GM04503 (cell line): ENCODE results near the gene SDK1.

Experiments
- DNase-seq: peaks from one replicate; pipeline ENCODE4 v3.0.0-alpha.2; 2012; ENCODE audit warnings: low read depth

SDK1 gene

DNA sequence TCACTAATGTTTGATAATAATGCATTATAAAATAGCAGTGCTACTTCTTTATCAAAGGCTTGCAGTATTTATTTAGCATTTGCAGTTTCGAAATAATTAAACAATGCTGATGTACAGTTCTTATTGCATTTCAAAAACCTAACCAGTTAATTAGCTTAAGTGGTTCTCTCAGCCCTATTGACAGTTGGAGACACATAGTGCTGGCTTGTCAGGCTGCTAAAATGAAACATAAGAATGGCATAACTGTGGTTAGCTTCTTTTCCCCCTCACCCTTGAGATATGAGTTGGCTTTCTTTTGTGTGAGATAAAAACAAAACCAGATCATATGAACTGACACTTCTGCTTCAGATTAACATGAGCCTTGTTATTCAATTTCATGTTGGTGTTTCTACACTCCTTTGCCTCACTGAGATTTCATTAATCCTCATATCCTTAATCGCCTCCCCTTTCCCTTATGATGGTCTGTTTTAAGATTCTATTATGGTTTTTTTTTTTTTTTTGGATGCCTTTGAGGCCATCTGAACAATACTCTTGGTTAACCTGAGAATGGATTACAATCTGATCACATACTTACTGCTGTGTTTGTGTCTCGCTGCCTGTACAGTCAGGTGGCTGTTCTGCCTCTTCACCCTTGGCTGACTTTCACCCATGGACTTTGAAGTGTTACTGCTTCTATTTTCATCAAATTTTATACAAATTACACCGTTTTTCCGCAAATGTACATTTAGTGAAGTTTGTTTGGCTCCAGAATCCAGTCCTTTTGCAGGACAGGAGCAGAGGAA is 108.0 kb downstream of the SDK1 start:
- DNase-seq: no peak

DNA sequence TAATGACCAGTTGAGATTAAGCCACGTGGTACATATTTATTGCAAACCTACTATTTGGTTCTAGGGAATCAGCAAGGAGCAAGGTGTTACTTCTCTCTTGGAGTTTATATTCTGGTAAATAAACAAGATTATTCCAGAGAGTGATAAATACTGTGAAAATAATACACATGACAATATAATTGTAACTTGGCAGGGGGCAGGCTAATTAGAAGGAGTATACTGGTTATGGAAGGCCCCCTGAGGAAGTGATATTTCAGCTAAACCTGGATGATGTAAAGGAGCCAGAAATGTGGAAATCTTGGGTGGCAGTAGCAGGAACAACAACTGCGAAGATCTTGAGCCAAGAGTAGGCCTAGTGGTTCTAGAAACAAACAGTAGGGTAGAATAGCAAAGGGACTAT is 111.8 kb downstream of the SDK1 start:
- no peak for DNase-seq

DNA sequence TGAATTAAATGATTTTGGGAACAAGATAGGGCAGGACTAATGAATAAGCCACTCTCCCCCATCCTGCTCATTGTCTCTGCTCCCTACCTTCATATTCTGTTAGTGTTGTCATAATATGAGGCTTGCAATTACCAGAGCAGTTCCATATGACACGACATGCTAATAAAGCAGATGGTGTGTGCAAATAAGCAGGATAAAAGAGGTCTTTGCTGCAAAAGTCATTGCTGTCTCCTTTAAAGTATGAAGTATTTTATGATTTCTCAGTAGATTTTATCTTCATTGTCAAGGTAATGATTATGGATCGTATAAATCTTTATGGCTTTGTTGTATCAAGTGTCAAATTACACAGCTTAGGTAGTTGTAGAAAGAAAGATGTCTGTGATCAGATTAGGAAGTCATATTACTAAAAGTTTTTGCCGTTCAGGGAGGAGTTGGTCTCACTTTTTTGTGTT is 114.8 kb downstream of the SDK1 start:
- DNase-seq: no peak

DNA sequence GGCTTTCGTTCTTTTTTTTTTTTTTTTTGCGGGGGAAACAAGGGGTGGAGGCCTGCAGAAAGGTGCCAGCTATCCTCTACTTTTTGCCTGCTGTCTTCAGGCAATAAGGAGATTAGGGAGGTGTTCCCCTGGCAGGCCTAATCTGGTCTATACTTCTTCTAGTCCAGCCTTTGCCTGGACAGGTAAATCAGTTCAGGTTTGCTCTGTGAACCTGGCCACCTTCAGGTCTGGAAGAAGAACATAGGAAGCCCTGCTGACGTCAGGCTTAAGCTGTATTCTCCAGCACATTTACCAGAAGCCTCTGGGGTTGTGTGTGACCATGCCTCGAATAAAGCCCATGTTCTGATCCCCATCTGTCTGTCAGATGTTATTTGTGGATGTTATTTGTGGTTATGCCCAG is 115.4 kb downstream of the SDK1 start:
- DNase-seq: no peak

DNA sequence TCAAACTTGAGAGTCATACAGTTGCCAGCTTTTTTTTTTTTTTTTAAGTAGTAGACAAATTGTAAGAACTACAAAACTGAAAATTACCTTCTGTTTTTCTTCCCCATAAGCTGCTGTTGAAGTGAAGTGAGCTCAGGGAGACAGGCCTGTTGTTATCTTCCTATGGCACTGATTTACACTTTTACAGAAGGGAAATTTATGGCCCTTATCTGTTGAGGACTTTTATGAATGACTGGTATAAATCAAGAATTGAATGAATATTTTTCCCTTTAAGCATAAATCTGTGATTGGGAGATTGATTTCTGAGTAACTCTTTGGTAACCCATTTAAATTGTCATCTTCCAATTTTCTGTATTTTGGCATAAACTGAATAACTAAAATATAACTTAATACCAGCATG is 124.0 kb downstream of the SDK1 start:
- no peak for DNase-seq

DNA sequence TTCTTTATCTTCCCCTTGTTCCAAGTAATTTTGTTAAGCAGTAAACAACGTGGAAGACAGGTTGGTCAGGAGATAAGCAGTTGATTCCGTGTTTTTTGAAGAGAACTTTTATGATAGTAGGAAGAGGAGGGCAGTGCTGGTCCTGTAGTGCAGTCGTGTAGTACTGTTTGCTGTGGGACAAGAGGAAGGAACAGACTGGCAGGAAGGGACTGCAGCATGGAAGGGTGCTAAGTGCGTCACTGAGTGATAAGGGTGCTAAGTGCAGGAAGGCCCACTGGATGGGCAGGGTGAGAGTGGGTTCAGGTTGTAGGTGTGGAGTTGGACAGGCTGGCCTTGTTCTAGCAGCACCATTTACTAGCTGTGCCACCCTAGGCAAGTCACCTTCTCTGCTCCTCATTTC is 125.0 kb downstream of the SDK1 start:
- no peak for DNase-seq

DNA sequence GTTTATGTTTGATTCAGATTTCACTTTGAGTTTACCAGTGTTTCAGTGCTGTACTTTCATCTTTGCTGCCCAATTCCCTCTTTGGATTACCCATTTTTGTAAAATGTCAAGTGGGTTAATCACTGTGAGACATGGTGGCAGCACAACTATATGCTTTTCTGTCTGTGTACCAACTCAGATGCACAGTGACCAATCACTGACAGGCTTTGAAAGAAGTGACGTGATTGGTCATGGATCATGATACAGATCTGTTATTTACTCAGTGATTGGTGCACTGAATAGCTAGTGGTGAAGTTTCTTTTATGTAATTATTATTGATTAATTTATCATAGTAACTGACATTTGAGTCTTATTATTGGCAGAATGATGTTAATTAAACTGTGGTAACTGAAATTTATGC is 126.9 kb downstream of the SDK1 start:
- no peak for DNase-seq

DNA sequence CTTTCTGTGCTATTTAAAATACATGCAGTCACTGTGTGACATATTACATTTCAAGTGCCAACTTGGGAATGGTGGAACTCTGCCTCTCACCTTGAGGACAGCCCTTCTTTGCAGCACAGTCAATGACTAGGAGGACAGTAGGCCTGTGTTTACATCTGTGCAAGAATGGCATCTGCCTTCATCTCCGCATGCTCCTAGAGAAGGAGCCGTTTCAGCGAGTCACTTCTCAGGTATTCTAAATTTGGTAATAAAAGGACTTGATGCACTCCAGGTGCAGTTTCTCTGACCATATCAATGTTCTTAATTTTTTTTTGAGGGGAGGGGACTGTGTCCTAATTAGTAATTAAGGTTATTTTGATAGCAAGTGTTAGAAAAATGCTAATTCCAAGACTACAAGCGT is 128.9 kb downstream of the SDK1 start:
- no peak for DNase-seq

DNA sequence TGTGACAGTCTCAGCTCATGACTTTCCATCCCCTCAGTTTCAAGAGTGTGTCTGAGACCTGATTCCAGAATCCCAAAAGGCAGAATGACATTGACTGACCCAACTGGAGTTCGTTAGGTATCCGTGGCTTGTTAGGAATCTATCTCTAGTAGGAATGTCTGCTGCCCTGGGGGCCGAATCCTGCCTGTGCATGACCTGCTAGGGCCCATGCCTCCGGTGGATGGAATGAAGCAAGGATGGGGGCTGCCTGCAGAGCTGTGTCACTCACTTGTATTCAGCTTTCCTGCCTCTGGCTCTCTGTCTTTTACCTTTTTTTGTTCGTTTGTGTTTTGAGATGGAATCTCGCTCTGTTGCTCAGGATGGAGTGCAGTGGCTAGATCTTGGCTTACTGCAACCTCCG is 129.5 kb downstream of the SDK1 start:
- DNase-seq: no peak

DNA sequence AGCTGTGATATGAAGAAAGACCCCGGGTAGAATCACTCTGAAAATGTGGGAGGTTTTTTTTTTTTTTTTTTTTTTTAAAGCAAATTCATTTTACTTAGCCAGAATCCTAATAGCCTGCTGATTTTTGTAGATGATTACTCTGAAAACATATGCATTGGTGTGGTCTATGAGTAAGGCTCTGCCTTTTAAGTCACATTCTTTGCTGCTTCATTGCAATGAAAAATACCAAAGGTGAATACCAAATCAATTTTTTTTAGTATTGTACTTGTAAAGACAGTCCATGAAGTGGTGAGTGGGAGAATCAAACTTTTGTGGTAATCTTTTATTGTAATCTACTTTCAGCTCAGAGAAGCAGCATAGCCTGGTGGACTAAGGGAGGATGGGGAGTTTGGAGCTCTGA is 130.3 kb downstream of the SDK1 start:
- DNase-seq: no peak

DNA sequence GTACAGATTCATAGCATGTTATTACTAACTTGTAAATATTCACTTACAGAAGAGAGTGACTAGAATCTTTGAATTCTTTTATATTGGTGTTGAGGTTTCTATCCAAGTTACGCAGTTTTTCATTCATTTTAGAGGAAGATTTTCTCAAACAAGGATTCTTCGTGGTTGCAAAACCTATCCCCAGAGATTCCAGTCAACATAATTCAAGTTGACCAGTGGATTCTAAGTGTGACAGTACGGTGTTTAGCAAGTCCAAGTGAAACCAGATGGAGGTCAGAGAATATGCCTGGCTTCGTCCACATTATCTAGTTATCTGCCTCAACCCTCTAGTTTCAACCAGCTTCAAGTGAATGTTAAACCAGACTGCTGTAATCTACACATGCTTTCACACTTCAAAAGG is 131.9 kb downstream of the SDK1 start:
- no peak for DNase-seq

DNA sequence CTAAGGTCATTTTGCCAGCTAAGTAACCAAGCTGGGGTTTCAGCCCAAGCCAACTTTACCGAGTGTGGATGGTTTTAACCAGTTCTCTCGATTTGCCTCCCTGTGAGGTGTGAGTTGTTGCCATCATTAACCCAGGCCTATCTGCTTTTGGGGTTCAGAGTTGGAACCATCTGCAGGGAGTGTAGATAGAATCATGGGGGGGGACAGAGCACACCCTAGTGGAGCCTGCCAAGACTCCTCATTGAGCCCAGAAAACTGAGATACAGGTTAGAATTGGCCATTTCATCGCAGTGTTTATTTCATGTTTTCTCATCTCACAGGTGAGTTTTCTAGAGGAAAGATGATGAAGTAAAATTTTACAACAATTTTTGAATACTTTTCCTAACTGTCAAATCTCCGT is 133.6 kb downstream of the SDK1 start:
- no peak for DNase-seq

DNA sequence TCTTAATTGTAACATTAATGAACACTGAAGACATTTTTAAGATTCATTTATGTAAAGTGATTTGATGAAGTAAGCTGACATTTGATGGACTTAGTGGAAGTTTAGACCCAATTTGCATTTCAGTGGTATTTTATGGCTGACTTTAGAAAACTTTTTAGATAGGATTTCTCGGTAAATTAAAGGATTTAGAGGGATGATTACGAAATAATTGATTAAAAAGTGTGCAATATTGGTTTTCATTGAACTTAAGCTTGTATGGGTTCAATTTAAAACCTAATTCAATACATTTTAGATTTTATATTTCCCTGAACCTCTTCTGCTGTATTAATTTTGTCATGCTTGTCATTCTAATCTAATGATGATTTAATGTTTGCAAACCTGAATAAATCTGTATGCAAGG is 135.1 kb downstream of the SDK1 start:
- no peak for DNase-seq

DNA sequence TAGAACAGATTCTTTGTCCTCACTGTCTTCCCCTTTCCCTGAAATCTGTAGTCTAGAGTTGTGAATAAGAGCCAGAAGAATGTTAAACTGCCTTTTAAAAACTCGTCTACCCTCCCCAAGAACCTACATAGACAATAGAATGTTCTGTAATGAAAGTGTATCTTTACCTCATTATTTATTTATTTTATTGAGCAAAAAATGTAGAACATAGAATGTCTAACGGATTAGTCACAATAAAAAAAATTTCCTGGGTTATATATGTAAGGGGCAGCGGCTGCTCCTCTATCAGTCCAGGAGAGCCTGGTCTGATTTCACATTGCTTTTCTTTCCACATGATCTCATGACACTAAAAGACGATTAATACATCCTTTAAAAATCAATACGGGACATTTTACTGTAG is 135.7 kb downstream of the SDK1 start:
- no peak for DNase-seq

DNA sequence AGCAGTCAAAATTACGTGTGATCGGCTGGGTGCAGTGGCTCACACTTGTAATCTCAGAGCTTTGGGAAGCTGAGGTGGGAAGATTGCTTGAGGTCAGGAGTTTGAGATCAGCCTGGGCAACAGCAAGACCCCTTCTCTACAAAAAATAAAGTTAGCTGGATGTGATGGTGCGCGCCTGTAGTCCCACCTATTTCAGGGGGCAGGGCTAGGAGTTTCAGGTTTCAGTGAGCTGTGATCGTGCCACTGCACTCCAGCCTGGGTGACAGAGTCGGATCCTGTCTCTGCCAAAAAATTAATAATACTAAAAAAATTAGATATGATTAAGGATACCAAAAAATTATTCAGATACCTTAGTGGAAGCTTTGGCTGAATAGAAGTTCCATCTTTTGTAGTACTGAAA is 136.4 kb downstream of the SDK1 start:
- no peak for DNase-seq

DNA sequence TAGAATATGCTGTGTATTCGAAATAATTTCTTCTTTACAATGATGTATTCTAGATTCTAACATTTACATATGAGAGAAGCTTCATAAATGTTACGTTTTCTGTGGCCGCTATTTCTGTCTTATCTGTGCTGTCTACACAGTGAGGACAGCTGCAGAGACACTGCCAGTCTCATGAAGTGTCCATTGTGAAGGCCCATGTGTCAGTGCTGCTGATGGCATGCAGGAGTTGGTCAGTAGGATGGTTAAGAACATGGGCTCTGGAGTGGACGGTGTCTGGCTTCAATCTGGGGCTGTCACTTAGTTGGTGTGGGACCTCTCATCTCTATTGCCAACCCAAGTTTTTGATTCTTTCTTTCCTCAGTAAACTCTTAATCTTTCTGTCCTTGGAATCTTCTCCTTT is 137.3 kb downstream of the SDK1 start:
- DNase-seq: no peak

DNA sequence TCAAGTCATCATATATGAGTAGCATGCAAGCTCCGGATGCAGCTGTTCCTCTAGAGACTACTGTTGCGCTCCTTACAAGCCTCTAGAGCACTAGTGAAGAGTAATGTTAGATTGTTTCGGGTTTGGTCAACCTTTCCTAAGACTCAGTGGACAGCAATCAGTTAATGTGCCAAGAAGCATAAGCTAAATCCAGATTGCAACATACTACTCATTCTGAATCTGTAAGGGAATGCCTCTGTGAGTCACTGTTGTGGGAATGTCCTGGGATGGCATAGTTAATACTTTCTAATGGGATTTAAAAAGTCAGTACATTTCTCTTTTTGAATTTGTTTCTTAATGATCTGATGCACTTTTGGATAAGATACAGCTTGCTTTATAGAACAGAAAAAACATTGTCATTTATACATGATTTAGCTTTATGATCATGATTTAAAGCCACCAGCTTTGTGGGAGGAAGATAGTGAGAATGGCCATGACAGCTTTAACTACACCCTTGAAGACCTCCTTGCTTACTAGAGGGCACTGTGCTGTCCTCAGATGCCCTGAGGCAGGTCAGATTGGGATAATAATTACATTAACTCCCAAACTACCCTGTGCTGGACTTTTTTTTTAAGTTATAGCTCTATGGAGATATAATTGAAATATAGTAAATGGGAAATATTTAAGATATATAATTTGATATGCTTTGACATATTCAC is 138.4 kb downstream of the SDK1 start:
- DNase-seq: peak; percentile 1

DNA sequence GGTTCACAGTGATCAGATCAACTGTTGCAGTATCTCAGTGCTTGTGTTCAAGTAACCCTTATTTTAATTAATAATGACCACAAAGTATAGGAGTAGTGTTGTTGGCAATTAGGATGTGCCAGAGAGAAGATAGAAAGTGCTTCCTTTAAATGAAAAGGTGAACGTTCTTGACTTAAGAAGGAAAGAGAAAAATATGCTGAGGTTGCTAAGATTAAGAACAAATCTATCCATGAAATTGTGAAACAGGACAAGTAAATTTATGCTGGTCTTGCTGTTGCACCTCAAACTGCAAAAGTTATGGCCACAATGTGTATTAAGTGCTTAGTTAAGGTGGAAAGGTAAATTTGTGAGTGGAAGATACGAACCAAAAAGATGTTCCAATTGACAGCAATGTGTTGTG is 139.5 kb downstream of the SDK1 start:
- no peak for DNase-seq

DNA sequence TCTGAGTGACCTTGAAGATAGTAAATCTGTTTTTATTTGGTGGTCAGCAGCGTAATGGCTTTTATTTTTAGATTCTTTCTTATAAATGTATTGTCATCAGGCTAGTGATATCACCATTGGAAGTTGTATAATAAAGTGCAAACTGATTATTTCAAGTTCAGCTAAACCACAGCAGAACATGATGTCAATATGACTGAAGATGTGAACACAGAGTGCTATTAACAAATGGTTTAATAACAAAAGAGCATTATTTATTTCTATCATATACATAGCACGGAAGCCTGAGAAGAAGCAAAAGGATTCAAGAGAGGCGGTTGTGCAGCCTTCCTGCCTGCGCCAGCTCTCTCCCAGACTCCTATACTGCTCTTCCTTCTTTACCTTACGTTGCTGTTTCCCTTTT is 142.7 kb downstream of the SDK1 start:
- DNase-seq: no peak

DNA sequence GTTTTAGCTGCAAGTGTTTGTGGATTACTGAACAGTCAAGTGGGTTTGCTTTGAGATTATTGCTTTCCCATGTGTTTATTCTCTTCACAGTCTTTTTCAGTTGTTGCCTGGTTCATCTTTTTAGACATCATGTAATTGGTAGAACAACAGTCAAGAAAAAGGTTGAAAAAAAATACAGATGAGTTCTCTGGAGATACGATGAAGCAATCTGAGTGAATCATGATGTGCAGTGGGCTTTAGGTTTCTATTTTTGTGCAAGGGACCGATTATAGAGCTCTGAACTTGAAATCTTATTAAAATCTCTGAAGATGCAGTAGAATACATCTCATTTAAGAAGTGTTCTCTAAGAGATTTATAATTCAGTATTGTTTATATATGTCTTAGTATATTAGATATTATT is 145.7 kb downstream of the SDK1 start:
- no peak for DNase-seq

DNA sequence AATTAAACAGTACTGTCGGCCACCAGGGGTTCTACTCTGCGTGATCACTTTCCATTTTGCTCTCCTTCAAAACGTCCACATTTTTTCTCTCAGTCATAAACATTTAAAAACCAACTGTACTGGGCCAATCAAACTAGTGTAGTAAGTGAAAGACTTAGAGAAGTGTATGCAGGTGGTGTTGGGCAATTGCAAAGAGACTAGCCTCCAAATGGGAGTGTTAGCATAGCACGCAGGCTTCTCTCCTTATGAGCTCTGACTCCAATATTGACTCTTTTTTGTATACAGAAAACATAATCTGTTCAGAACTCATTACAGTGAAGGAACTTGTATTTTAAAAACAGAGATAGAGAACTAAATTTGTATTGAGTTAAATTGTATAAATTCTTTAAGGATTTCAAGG is 150.6 kb downstream of the SDK1 start:
- DNase-seq: no peak

DNA sequence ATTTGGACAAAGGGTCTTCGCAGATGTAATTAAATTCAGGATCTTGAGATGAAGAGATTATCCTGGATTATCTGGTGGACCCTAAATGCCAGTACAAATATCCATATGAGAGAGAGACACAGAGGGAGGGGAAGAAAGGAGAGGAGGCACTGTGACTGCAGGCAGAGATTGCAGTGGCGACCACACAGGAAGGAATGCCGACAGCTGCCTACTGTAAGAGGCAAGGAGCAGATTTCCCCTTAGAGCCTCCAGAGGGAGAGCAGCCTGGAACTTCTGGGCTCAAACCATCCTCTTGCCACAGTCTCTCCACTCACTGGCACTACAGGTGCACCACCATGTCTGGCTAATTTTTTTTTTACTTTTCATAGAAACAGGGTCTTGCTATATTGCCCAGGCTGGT is 152.3 kb downstream of the SDK1 start:
- DNase-seq: no peak

DNA sequence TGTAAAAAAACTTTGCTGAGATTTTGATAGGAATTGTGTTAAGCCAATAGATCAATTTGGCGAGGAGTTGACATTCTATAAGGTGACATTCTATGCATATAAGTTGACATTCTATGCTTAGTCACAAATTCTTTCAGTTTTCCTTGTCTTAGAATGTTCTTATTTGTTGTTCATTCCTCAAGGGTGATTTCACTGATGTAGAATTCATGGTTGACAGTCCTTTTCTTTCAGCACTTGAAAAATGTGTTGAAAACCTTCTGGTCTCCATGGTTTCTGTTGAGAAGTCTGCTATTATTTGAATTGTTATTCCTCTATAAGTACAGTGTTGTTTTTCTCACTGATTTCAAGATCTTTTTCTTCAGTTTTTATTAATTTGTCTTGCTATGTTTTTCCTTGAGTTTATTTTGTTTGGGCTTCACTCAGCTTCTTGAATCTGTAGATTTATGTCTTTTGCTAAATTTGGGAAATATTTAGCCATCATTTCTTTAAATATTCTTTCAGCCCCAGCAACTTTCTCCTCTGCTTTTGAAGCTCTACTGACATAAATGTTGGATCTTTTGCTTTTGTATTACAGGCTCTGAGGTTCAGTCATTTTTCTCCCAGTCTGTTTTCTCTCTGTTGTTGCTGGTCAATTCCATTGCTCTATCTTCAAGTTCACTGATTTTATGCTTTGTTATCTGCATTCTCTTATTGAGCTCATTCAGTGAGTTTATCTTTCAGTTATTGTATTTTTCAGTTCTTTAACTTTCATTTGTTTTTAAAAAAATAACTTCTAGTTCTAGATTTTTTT is 154.9 kb downstream of the SDK1 start:
- no peak for DNase-seq
